IMR-90 (cell line): ENCODE results near the gene CAND2. TPM values are rescaled to one million over a fixed set of nuclear protein-coding genes. Genes with fewer than 3 reads are reported as not detected.

Experiments used
- ATAC-seq: fragments of 200-7000 bp; cut with Tn5 transposase; 2 replicates; pipeline ENCODE4 v1.9.1; 2020; ENCODE audit warnings: low read depth, mild to moderate bottlenecking, moderate library complexity
- BruUV-seq: library from RNA; stranded (reverse); fragments of 400-500 nt; replicated peaks from 2 replicates; lab custom pipeline; 2021; lab: Mats Ljungman, UMichigan
- CTCF ChIA-PET: fragments of 300-600 bp; formaldehyde crosslinking; extraction: SDS; loops from one replicate; lab custom pipeline; 2021; ENCODE audit warnings: antibody characterized with exemption; lab: Yijun Ruan, JAX
- POLR2A ChIA-PET: fragments of 300-600 bp; sonication (Branson Sonifier 250); formaldehyde crosslinking; loops from one replicate; lab custom pipeline; 2022; ENCODE audit warnings: antibody characterized with exemption; ENCODE audit not compliant: unreplicated experiment; lab: Charles Lee
- DNase-seq: peaks from one replicate; pipeline ENCODE4 v3.0.0; 2013
- H2AFZ ChIP-seq: replicated peaks from 2 replicates; pipeline ENCODE3; 2013; ENCODE audit warnings: low read length, mild to moderate bottlenecking; ENCODE audit not compliant: poor library complexity
- H2AK5ac ChIP-seq: 2 replicates; pipeline ENCODE4 v1.6.1; 2013; ENCODE audit warnings: low read depth, low read length, inconsistent platforms
- H2AK9ac ChIP-seq: replicated peaks from 2 replicates; pipeline ENCODE3; 2013; ENCODE audit warnings: mild to moderate bottlenecking, low read depth, low read length, moderate library complexity; ENCODE audit not compliant: poor library complexity
- H2BK120ac ChIP-seq: 2 replicates; pipeline ENCODE4 v1.6.1; 2013; ENCODE audit warnings: low read depth, low read length, inconsistent platforms
- H2BK15ac ChIP-seq: 3 replicates; pipeline ENCODE4 v1.6.1; 2013; ENCODE audit warnings: low read depth, low read length, inconsistent platforms
- H2BK20ac ChIP-seq: 2 replicates; pipeline ENCODE4 v1.6.1; 2013; ENCODE audit warnings: low read depth, mild to moderate bottlenecking, inconsistent platforms, low read length, moderate library complexity
- H2BK5ac ChIP-seq: 2 replicates; pipeline ENCODE4 v1.6.1; 2013; ENCODE audit warnings: mild to moderate bottlenecking, low read depth, low read length, inconsistent platforms; ENCODE audit not compliant: poor library complexity, severe bottlenecking
- H3K14ac ChIP-seq: replicated peaks from 2 replicates; pipeline ENCODE4 v1.6.1; 2013; ENCODE audit warnings: low read depth, low read length, inconsistent platforms
- H3K18ac ChIP-seq: 2 replicates; pipeline ENCODE4 v1.6.1; 2013; ENCODE audit warnings: low read depth, low read length, control low read depth
- H3K23ac ChIP-seq: 2 replicates; pipeline ENCODE4 v1.6.1; 2013; ENCODE audit warnings: low read depth, low read length, inconsistent platforms
- H3K27ac ChIP-seq: 2 replicates; pipeline ENCODE4 v1.5.1; 2013; ENCODE audit warnings: mild to moderate bottlenecking, control low read depth, low read length; ENCODE audit not compliant: insufficient read depth
- H3K27me3 ChIP-seq: 2 replicates; pipeline ENCODE4 v1.6.1; 2013; ENCODE audit warnings: low read length; ENCODE audit not compliant: control insufficient read depth, insufficient read depth
- H3K36me3 ChIP-seq: 2 replicates; pipeline ENCODE4 v1.6.1; 2013; ENCODE audit warnings: low read length, mixed read lengths; ENCODE audit not compliant: control insufficient read depth, insufficient read depth
- H3K4ac ChIP-seq: 2 replicates; pipeline ENCODE4 v1.6.1; 2013; ENCODE audit warnings: low read depth, low read length, inconsistent platforms
- H3K4me1 ChIP-seq: 2 replicates; pipeline ENCODE4 v1.6.1; 2013; ENCODE audit warnings: low read length, mixed read lengths; ENCODE audit not compliant: control insufficient read depth, insufficient read depth
- H3K4me2 ChIP-seq: 2 replicates; pipeline ENCODE4 v1.6.1; 2013; ENCODE audit warnings: low read depth, mild to moderate bottlenecking, control low read depth, low read length, moderate library complexity
- H3K4me3 ChIP-seq: 2 replicates; pipeline ENCODE4 v1.5.1; 2013; ENCODE audit warnings: low read depth, mild to moderate bottlenecking, control low read depth, low read length, moderate library complexity; ENCODE audit not compliant: insufficient read depth
- H3K56ac ChIP-seq: 2 replicates; pipeline ENCODE4 v1.6.1; 2013; ENCODE audit warnings: low read length, inconsistent platforms; ENCODE audit not compliant: insufficient read depth; ENCODE audit errors: extremely low read depth
- H3K79me1 ChIP-seq, 2 experiments: 2 replicates each; pipeline ENCODE4 v1.6.1; 2013; ENCODE audit warnings: low read length in 2 of 2, inconsistent platforms in 1 of 2, low read depth in 1 of 2
- H3K9ac ChIP-seq: 2 replicates; pipeline ENCODE4 v1.6.1; 2013; ENCODE audit warnings: low read depth, low read length, control low read depth
- H3K9me1 ChIP-seq: 2 replicates; pipeline ENCODE4 v1.6.1; 2013; ENCODE audit warnings: low read length, inconsistent platforms; ENCODE audit not compliant: insufficient read depth
- H3K9me3 ChIP-seq: 2 replicates; pipeline ENCODE4 v1.6.1; 2013; ENCODE audit warnings: low read length; ENCODE audit not compliant: control insufficient read depth, insufficient read depth
- H4K20me1 ChIP-seq: 2 replicates; pipeline ENCODE4 v1.6.1; 2013; ENCODE audit warnings: low read length, inconsistent platforms; ENCODE audit not compliant: insufficient read depth
- H4K5ac ChIP-seq: 2 replicates; pipeline ENCODE4 v1.6.1; 2013; ENCODE audit warnings: mild to moderate bottlenecking, low read depth, low read length, control low read depth
- H4K8ac ChIP-seq, 2 experiments: 2 replicates each; pipeline ENCODE4 v1.6.1; 2013; ENCODE audit warnings: low read depth in 2 of 2, low read length in 2 of 2, control low read depth in 1 of 2, inconsistent platforms in 1 of 2
- H4K91ac ChIP-seq: 2 replicates; pipeline ENCODE4 v1.6.1; 2013; ENCODE audit warnings: low read depth, low read length, inconsistent platforms; ENCODE audit not compliant: insufficient read depth
- BHLHE40 ChIP-seq: fragments of 150-350 bp; IDR thresholded peaks from 2 replicates; pipeline ENCODE4 v1.6.1; 2016; ENCODE audit warnings: mild to moderate bottlenecking, low read depth, low read length
- CEBPB ChIP-seq: IDR thresholded peaks from 2 replicates; pipeline ENCODE4 v1.6.1; 2012; ENCODE audit warnings: low read depth, low read length, improper control_type of control experiment
- CHD1 ChIP-seq: IDR thresholded peaks from 2 replicates; pipeline ENCODE4 v1.6.1; 2012; ENCODE audit warnings: low read depth, low read length, improper control_type of control experiment
- FOS ChIP-seq: fragments of 150-350 bp; IDR thresholded peaks from 2 replicates; pipeline ENCODE4 v1.6.1; 2016; ENCODE audit warnings: low read depth, low read length
- MAFK ChIP-seq: IDR thresholded peaks from 2 replicates; pipeline ENCODE4 v1.6.1; 2012; ENCODE audit warnings: low read depth, low read length, improper control_type of control experiment
- MAZ ChIP-seq: IDR thresholded peaks from 2 replicates; pipeline ENCODE4 v1.6.1; 2012; ENCODE audit warnings: low read depth, mild to moderate bottlenecking, low read length, improper control_type of control experiment, moderate library complexity, borderline replicate concordance
- MXI1 ChIP-seq: IDR thresholded peaks from 2 replicates; pipeline ENCODE4 v1.6.1; 2012; ENCODE audit warnings: low read depth, mild to moderate bottlenecking, low read length, moderate library complexity, borderline replicate concordance
- NFE2L2 ChIP-seq: fragments of 150-350 bp; IDR thresholded peaks from 2 replicates; pipeline ENCODE4 v1.6.1; 2016; ENCODE audit warnings: low read depth, mild to moderate bottlenecking, low read length
- POLR2A ChIP-seq: IDR thresholded peaks from 2 replicates; pipeline ENCODE4 v1.6.1; 2012; ENCODE audit warnings: mild to moderate bottlenecking, low read depth, low read length
- RAD21 ChIP-seq: IDR thresholded peaks from 2 replicates; pipeline ENCODE4 v1.6.1; 2012; ENCODE audit warnings: low read length, improper control_type of control experiment
- RCOR1 ChIP-seq: IDR thresholded peaks from 2 replicates; pipeline ENCODE4 v1.6.1; 2012; ENCODE audit warnings: mild to moderate bottlenecking, low read length, improper control_type of control experiment; ENCODE audit not compliant: insufficient replicate concordance
- RFX5 ChIP-seq: IDR thresholded peaks from 2 replicates; pipeline ENCODE4 v1.8.0; 2012; ENCODE audit warnings: low read depth, mild to moderate bottlenecking, low read length, moderate library complexity
- SMC3 ChIP-seq: fragments of 150-350 bp; IDR thresholded peaks from 2 replicates; pipeline ENCODE4 v1.6.1; 2016; ENCODE audit warnings: low read depth, mild to moderate bottlenecking, antibody characterized with exemption, low read length, moderate library complexity
- WGBS, 2 experiments: methylation state at CpG; one replicate each; pipeline versions ENCODE4 v1.1.5 to v1.1.7; 2013; ENCODE audit warnings: missing lambda C conversion rate in 2 of 2; ENCODE audit not compliant: insufficient read length in 1 of 2; ENCODE audit errors: extremely low coverage in 2 of 2; 5-methylcytosine and 5-hydroxymethylcytosine counted together
- dilution Hi-C: fragments of 300-500 bp; cut with HindIII; formaldehyde crosslinking; loops from one replicate; pipeline ENCODE4 v1.14.3; 2018; ENCODE audit warnings: low sequenced_read_pairs; ENCODE audit not compliant: unreplicated experiment
- in situ Hi-C: fragments of 300-500 bp; cut with MboI; formaldehyde crosslinking; loops from 3 replicates; pipeline ENCODE4 v1.14.3; 2019; ENCODE audit warnings: low sequenced_read_pairs, inconsistent platforms, mixed read lengths
- intact Hi-C: fragments of 100-400 bp; cut with micrococcal nuclease; formaldehyde crosslinking; loops from 2 replicates; pipeline ENCODE4 v1.10.0; 2022
- polyA plus RNA-seq, 3 experiments: library from polyadenylated mRNA; depleted of rRNA; stranded (reverse); fragments of >200 nt; gene quantifications; 2 replicates each; pipeline ENCODE4 v1.2.3, GENCODE V29; 2012; ENCODE audit warnings: low replicate concordance in 1 of 3
- total RNA-seq: library from RNA; depleted of rRNA; stranded (reverse); fragments of >200 nt; gene quantifications from 2 replicates; pipeline ENCODE4 v1.2.3, GENCODE V29; 2012
- TF ChIP-seq, protein P1 (sequence below): conservative IDR thresholded peaks from 2 replicates; pipeline ENCODE4 v1.5.1; 2012; ENCODE audit warnings: mild to moderate bottlenecking, low read depth, low read length, improper control_type of control experiment
- TF ChIP-seq, protein P2 (sequence below): fragments of 150-350 bp; IDR thresholded peaks from 2 replicates; pipeline ENCODE4 v1.6.1; 2017; ENCODE audit warnings: mild to moderate bottlenecking, antibody characterized with exemption, low read length, low read depth
- TF ChIP-seq, protein P3 (sequence below): fragments of 150-350 bp; IDR thresholded peaks from 2 replicates; pipeline ENCODE4 v1.6.1; 2016; ENCODE audit warnings: low read depth, mild to moderate bottlenecking, low read length, moderate library complexity, borderline replicate concordance

Gene CAND2
- total and polyA plus RNA-seq, 2 of the 4 experiments (the other 2 are of a cell fraction) = 2.9 to 4.9 TPM

DNA sequence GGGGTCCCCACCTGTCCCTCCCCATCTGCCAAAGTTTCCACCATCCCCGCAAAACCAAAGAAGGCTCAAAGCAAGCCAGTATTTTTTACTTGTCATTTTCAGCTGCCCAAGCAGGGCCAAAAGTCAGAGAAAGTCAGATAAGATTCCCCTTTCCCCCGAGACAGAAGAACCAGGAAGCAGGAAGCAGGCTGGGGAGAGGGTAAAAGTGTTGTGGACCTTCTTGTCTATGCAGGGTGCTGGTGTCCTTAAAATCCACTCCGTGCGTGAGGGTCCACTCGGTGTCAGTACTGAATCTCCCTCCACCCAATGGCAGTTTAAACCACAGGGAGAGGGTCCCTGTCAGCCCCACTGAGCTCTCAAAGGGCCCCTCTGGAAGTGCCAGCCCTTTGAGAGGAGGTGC is 65.1 kb downstream of the CAND2 start:
- dilution Hi-C loops (no loop called here), in situ Hi-C loops (no loop called here), intact Hi-C loops (no loop called here)
- Histone ChIP-seq H2AK5ac (no peak overlapping the region), H3K36me3 (no peaks in the 10 kb centered on the region), H4K91ac (no peak overlapping the region), H2BK15ac (no peak overlapping the region), H2AFZ (no peak overlapping the region), H2AK9ac (peak overlapping the region; percentile 73), H3K4me3 (no peak overlapping the region), H3K9me1 (no peaks in the 10 kb centered on the region), H2BK20ac (no peak overlapping the region), H3K27ac (no peak overlapping the region), H4K5ac (no peak overlapping the region), H3K79me1 (no peaks in the 10 kb centered on the region), H4K8ac (no peak overlapping the region), H3K9me3 (peaks cover 7% of the 10 kb centered on the region), H3K4me1 (no peaks in the 10 kb centered on the region), H4K20me1 (no peaks in the 10 kb centered on the region), H3K18ac (no peak overlapping the region), H2BK5ac (no peak overlapping the region), H2BK120ac (no peak overlapping the region), H3K9ac (no peak overlapping the region), H3K14ac (no peak overlapping the region), H3K27me3 (peaks cover 56% of the 10 kb centered on the region), H3K23ac (no peak overlapping the region), H3K4me2 (no peak overlapping the region), H3K4ac (no peak overlapping the region), H3K56ac (no peak overlapping the region)
- POLR2A ChIA-PET = no interaction called here
- no TSS peak for BruUV-seq
- no peak for DNase-seq
- CTCF ChIA-PET = no interaction called here
- no peak for ATAC-seq
- WGBS, 2 experiments = no CpG with 5 or more reads among the region's 5 CpGs
- TF ChIP-seq, protein P1, sequence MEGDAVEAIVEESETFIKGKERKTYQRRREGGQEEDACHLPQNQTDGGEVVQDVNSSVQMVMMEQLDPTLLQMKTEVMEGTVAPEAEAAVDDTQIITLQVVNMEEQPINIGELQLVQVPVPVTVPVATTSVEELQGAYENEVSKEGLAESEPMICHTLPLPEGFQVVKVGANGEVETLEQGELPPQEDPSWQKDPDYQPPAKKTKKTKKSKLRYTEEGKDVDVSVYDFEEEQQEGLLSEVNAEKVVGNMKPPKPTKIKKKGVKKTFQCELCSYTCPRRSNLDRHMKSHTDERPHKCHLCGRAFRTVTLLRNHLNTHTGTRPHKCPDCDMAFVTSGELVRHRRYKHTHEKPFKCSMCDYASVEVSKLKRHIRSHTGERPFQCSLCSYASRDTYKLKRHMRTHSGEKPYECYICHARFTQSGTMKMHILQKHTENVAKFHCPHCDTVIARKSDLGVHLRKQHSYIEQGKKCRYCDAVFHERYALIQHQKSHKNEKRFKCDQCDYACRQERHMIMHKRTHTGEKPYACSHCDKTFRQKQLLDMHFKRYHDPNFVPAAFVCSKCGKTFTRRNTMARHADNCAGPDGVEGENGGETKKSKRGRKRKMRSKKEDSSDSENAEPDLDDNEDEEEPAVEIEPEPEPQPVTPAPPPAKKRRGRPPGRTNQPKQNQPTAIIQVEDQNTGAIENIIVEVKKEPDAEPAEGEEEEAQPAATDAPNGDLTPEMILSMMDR = no peak
- TF ChIP-seq MXI1 (no peak), RAD21 (no peak), CHD1 (no peak), NFE2L2 (no peak), MAFK (no peak), RFX5 (no peak), FOS (no peak), BHLHE40 (no peak), POLR2A (no peak), MAZ (no peak), SMC3 (no peak), CEBPB (no peak), RCOR1 (no peak)
- TF ChIP-seq, protein P2, sequence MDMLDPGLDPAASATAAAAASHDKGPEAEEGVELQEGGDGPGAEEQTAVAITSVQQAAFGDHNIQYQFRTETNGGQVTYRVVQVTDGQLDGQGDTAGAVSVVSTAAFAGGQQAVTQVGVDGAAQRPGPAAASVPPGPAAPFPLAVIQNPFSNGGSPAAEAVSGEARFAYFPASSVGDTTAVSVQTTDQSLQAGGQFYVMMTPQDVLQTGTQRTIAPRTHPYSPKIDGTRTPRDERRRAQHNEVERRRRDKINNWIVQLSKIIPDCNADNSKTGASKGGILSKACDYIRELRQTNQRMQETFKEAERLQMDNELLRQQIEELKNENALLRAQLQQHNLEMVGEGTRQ = no peak
- TF ChIP-seq, protein P3, sequence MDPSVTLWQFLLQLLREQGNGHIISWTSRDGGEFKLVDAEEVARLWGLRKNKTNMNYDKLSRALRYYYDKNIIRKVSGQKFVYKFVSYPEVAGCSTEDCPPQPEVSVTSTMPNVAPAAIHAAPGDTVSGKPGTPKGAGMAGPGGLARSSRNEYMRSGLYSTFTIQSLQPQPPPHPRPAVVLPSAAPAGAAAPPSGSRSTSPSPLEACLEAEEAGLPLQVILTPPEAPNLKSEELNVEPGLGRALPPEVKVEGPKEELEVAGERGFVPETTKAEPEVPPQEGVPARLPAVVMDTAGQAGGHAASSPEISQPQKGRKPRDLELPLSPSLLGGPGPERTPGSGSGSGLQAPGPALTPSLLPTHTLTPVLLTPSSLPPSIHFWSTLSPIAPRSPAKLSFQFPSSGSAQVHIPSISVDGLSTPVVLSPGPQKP = no peak
